Activated naive CD4-positive, alpha-beta T cell treated with anti-CD3 and anti-CD28 coated beads, Interleukin-2, amount 50 U/mL, for 72 hours (primary cell): ENCODE measurements around the gene BFAR. TPM values are rescaled to one million over a fixed set of nuclear protein-coding genes. Genes with fewer than 3 reads are reported as not detected.
"Not testable (repeated sequence)": the region's sequence is repeated elsewhere in the genome, so short reads cannot be mapped to it uniquely, and the experiment has no call there.

Experiments used
- ATAC-seq, 2 donors: fragments of 150-1000 bp; cut with Tn5 transposase; 2 replicates each; pipeline ENCODE4 v1.10.0; 2021; ENCODE audit warnings: mild to moderate bottlenecking in 2 of 2, moderate library complexity in 2 of 2
- DNase-seq, 2 donors: peaks; one replicate each; pipeline ENCODE4 v3.0.0; 2021 to 2022; ENCODE audit warnings: low spot score in 2 of 2
- H3K27ac Mint-ChIP-seq, 2 donors: one replicate each; pipeline ENCODE4 v1.8.0; 2022; ENCODE audit warnings: mild to moderate bottlenecking in 2 of 2, mixed read lengths in 2 of 2
- H3K36me3 Mint-ChIP-seq, 2 donors: one replicate each; pipeline ENCODE4 v1.8.0; 2022; ENCODE audit warnings: mixed read lengths in 2 of 2
- H3K9me3 Mint-ChIP-seq, 2 donors: one replicate each; pipeline ENCODE4 v1.8.0; 2022; ENCODE audit warnings: mixed read lengths in 2 of 2
- total RNA-seq, 2 donors: library from RNA; stranded (reverse); gene quantifications; one replicate each; pipeline ENCODE4 v1.2.3, GENCODE V29; 2022

BFAR gene
- total RNA-seq, 2 donors from 2014 or later = 51.4 to 54.7 TPM

DNA sequence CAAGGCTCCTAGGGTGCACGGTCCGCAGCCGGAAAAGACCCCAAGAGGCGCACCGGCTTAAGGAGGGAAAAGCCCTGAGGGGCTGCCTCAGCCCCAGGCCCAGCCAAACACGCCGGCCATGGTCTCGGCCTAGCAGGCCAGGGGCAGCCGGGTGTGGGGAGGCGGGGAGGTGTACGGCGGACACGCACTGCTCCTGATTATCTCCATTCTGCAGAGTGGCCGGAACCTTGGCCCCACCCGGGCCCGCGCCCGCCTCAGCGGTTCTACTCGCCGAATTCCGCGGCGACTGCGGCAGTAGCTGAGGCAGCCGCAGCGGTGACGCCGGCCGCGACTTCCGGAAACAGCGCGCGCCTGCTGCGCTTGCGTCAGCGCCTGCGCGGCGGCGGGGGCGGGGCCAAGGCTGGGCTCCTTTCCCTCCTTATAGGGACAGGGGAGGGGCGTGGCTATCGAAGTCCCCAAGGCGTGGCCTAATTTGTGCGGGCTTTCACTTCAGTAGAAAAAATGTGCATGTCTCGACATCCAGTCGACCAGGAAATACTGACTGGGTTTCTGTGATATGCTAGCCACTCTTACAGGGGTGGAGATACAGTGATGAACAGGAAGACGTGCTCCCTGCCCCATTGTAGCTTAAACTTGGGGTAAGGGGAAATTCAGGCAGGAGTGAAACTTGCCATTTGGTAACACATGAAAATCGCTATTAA, 2.7 kb upstream of the BFAR start, which contains the start of gene PARN:
TSS of gene PARN (minus strand) at position 342 of the 701 bp plus-strand sequence. CDS start at position 207, 135 bp downstream.
- H3K36me3 Mint-ChIP-seq = peaks cover 25 to 34% of the 10 kb centered on the region in 2 donors
- ATAC-seq (peak; percentile 68 to 72), DNase-seq (peak; percentile 98)
- H3K9me3 Mint-ChIP-seq = no peaks in the 10 kb centered on the region
- H3K27ac Mint-ChIP-seq = peak within 1 kb of the TSS; percentile 97 to 99

DNA sequence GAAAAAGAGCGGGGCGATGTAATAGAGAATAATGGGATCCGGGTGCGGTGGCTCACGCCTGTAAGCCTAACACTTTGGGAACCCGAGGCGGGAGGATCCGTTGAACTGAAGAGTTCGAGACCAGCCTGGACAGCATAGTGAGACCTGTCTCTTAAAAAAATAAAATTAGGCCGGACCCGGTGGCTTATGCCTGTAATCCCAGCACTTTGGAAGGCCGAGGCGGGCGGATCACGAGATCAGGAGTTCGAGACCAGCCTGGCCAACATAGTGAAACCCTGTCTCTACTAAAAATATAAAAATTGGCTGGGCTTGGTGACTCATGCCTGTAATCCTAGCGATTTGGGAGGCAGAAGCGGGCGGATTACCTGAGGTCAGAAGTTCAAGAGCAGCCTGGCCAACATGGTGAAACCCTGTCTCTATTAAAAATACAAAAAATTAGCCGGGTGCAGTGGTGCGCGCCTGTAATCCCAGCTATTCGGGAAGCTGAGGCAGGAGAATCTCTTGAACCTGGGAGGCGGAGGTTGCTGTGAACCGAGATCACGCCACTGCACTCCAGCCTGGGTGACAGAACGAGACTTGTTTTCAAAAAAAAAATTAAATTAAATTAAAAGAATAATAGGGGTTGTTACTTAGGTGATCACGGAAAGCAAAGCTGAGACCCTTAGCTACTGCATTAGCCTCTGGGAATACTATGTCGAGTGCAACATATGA, 2.0 kb upstream of the BFAR start:
- not testable (repeated sequence) for ATAC-seq, DNase-seq, H3K9me3 Mint-ChIP-seq
- H3K27ac Mint-ChIP-seq = peak overlapping the region; percentile 97 to 98
- H3K36me3 Mint-ChIP-seq = peaks cover 25 to 34% of the 10 kb centered on the region in 2 donors

DNA sequence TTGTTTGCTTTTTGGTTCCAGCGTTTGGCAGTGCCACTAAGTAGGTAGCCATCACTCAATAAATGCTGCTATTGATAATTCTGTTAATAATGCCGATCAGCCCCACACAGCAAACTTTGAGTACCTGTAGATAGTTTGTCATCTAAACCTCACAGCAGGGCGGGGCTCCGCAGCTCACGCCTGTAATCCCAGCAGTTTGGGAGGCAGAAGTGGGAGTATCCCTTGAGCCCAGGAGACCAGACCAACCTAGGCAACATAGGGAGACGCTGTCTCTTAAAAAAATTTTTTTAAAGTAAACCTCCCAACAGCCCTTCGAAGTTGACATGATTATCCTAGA, 1.6 kb downstream of the BFAR start:
- Mint-ChIP-seq H3K36me3 (peaks cover 22 to 26% of the 10 kb centered on the region in 2 donors), H3K9me3 (no peaks in the 10 kb centered on the region), H3K27ac (peak overlapping the region; percentile 94 to 97)
- DNase-seq (no peak), ATAC-seq (no peak)

DNA sequence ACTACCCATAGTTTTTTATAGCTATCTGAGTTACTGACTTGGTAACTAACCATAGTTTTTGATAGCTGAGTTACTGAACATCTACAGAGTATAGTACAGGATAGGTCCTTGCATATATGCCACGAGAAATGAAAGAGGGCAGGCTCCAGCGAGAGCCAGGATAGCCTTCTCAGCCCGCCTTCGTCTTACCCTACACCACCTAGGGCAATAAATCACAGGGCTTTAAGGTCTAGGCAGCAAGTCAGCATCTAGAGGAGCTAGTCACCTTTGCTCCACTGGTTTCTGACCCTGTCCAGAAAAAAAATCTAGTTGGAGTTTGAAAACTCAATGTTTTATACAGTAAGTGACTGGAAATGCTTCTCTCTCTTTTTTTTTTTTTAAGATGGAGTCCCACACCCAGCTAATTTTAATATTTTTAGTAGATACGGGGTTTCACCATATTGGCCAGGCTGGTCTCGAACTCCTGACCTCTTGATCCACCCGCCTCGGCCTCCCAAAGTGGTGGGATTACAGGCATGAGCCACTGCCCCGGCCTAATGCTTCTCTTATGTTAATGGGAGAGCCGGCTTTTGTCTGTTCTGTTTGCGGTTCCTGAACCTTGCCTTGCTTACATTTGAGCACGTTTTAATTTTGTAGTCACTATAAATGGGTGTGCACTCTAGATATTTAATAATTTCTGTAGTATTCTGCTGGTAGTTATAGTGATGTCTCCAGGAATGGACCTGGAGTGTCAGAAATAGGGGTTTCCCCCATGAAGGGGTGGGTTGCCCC, 2.8 kb downstream of the BFAR start:
- no peaks in the 10 kb centered on the region for H3K9me3 Mint-ChIP-seq
- DNase-seq = no peak
- H3K27ac Mint-ChIP-seq = peak overlapping the region in 1 of 2 donors; percentile 85
- no peak for ATAC-seq
- peaks cover 19 to 20% of the 10 kb centered on the region in 2 donors for H3K36me3 Mint-ChIP-seq

DNA sequence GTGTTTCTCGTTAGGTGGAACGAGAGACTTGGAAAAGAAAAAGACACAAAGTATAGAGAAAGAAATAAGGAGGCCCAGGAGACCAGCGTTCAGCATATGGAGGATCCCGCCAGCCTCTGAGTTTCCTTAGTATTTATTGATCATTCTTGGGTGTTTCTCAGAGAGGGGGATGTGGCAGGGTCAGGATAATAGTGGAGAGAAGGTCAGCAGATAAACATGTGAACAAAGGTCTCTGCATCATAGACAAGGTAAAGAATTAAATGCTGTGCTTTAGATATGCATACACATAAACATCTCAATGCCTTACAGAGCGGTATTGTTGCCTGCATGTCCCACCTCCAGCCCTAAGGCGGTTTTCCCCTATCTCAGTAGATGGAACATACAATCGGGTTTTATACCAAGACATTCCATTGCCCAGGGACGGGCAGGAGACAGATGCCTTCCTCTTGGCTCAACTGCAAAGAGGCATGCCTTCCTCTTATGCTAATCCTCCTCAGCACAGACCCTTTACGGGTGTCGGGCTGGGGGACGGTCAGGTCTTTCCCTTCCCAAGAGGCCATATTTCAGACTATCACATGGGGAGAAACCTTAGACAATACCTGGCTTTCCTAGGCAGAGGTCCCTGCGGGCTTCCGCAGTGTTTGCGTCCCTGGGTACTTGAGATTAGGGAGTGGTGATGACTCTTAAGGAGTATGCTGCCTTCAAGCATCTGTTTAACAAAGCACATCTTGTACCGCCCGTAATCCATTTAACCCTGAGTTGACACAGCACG, 3.6 kb downstream of the BFAR start:
- Mint-ChIP-seq H3K27ac (peak overlapping the region in 1 of 2 donors; percentile 85), H3K36me3 (peaks cover 19% of the 10 kb centered on the region in 2 donors)
- not testable (repeated sequence) for H3K9me3 Mint-ChIP-seq, ATAC-seq, DNase-seq

DNA sequence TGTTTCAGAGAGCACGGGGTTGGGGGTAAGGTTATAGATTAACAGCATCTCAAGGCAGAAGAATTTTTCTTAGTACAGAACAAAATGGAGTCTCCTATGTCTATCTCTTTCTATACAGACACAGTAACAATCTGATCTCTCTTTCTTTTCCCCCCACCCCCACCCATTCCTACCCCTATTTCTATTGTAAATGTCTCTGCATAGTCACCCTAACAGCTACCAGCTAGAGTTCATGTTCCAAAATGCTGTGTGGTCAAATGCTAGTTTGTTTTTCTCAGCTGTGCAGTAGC, 4.1 kb downstream of the BFAR start:
- not testable (repeated sequence) for H3K27ac Mint-ChIP-seq, H3K9me3 Mint-ChIP-seq, DNase-seq, ATAC-seq
- H3K36me3 Mint-ChIP-seq = peaks cover 19% of the 10 kb centered on the region in 2 donors

DNA sequence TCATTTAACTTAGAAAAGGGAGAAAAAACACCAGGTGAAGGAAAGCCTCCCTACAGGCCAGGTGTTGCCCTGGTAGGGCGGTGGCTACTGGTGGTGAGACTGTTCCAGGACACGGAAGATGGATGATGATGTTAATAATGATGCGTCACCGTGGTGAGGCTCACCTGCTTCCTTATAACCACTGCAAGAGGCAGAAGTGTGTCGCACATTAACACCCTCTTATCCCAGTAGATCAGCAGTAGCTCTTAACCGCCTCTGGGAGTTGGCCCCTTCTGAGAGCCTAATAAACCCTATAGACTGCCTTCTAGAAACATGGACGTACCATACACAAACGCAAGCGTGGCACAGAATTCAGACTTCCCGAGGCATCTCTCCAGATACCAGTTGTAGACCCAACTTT, 7.8 kb downstream of the BFAR start:
- Mint-ChIP-seq H3K36me3 (peaks cover 0 to 7% of the 10 kb centered on the region in 2 donors), H3K27ac (peak overlapping the region; percentile 46 to 72), H3K9me3 (no peaks in the 10 kb centered on the region)
- DNase-seq (no peak), ATAC-seq (no peak)

DNA sequence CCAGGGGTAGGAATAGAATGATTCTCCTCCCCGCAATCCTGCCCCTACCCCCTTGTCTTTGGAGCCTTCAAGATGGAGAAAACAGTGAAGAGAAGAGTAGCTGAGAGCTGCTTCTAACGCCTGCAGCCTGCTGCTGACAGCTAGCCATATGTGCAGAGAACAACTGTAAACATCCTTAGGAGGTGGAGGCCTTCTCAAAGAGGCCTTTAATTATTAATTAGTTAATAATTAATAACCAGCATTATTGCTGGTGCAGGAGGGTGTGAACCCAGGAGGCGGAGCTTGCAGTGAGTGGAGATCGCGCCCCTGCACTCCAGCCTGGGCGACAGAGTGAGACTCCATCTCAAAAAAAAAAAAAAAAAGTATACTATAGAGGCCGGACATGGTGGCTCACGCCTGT, 8.5 kb downstream of the BFAR start:
- ATAC-seq (no peak), DNase-seq (no peak)
- H3K36me3 Mint-ChIP-seq = peaks cover 0 to 7% of the 10 kb centered on the region in 2 donors
- H3K27ac Mint-ChIP-seq = peak overlapping the region; percentile 46 to 72
- no peaks in the 10 kb centered on the region for H3K9me3 Mint-ChIP-seq

DNA sequence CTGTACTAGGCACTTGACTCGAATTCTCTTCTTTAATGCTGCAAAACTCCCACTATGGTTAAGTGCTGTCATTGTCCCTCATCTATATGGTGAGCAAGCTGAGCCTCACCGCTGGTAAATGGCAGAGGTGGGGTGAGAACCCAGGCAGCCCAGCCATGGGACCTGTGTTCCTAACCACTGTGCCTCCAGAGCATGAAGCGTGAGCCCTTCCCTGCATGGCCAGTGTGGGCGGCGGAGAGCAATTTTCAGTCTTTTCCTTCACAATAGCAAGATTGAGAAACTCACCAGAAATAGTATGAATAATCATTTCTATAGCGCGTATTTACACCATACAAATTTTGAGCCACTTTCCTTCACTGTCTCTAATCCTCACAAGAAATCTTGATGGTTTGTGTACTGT, 9.2 kb downstream of the BFAR start:
- ATAC-seq = no peak
- no peak overlapping the region for H3K27ac Mint-ChIP-seq
- no peak for DNase-seq
- H3K9me3 Mint-ChIP-seq = no peaks in the 10 kb centered on the region
- H3K36me3 Mint-ChIP-seq = peaks cover 0 to 7% of the 10 kb centered on the region in 2 donors

DNA sequence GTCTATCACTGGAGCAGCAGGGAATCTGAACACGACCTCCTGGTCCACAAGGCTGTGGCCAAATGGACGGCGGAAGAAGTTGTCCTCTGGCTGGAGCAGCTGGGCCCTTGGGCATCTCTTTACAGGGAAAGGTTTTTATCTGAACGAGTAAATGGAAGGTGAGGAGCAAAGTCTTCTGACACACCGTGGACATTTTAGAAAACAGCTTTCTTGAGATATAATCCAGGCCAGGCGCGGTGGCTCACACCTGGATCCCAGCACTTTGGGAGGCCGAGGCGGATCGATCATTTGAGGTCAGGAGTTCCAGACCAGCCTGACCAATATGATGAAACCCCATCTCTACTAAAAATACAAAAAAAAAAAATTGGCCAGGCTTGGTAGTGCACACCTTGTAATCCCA, 17.1 kb downstream of the BFAR start:
- Mint-ChIP-seq H3K9me3 (no peaks in the 10 kb centered on the region), H3K27ac (peak overlapping the region in 1 of 2 donors; percentile 64), H3K36me3 (peaks cover 0 to 7% of the 10 kb centered on the region in 2 donors)
- ATAC-seq (no peak), DNase-seq (no peak)

DNA sequence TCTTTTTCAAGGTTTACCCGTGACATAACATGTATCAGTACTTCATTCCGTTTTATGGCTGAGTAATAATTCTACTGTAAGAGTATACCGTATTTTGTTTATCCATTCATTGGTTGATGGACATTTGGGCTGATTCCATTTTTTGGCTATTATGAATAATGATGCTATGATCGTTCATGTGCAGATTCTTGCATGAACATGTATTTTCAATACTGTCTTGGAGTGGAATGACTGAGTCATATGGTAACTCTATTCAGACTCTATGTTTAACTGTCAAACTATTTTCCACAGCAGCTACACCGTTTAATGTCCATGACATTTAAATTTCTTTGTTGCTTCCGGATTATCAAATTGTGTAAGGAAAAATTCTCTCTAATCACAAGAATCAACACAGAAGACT, 17.9 kb downstream of the BFAR start:
- Mint-ChIP-seq H3K27ac (peak overlapping the region; percentile 64 to 82), H3K36me3 (peaks cover 0 to 7% of the 10 kb centered on the region in 2 donors), H3K9me3 (no peaks in the 10 kb centered on the region)
- no peak for DNase-seq
- ATAC-seq = peak in 1 of 2 donors; percentile 28

DNA sequence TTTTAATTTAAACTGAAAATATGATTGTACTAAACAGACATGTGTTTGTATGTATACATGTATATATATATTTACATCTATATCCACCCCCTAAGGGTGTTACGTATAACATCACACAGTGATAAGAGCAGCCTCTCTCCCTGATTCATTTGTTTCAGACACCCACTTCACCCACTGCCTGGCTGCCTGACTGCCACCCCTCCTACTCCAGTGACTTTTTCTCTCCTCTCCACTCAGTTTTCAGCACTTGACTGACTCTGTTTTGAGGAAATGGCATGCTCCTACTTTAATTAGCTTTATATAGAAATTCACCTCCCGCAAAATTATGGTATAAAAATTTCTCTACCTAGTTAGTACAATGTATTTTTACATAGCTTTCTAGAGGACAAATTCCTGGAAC, 20.0 kb downstream of the BFAR start:
- peaks cover 0 to 7% of the 10 kb centered on the region in 2 donors for H3K36me3 Mint-ChIP-seq
- H3K27ac Mint-ChIP-seq = peak overlapping the region in 1 of 2 donors; percentile 45
- no peaks in the 10 kb centered on the region for H3K9me3 Mint-ChIP-seq
- no peak for DNase-seq
- ATAC-seq = no peak

DNA sequence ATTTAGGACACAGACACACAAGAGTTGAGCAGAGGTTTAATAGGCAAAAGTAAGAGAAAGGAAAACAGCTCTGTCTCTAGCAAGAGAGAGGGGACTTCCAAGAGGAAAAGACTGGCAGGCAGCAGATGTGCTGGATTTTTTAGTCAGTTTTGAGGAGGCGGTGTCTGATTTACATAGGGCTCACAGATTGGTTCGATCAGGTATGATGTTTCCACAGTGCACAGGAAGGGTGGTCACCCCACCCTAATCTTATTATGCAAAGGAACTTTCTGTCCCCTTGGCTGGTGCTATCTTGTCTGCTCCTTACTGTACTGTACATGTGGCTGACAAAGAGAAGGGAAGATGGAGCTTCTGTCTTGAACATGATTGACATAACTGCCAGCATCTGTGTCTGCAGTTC, 25.3 kb downstream of the BFAR start:
- Mint-ChIP-seq H3K9me3 (no peaks in the 10 kb centered on the region), H3K36me3 (peaks cover 12 to 13% of the 10 kb centered on the region in 2 donors), H3K27ac (peak overlapping the region in 1 of 2 donors; percentile 61)
- no peak for DNase-seq
- ATAC-seq = no peak

DNA sequence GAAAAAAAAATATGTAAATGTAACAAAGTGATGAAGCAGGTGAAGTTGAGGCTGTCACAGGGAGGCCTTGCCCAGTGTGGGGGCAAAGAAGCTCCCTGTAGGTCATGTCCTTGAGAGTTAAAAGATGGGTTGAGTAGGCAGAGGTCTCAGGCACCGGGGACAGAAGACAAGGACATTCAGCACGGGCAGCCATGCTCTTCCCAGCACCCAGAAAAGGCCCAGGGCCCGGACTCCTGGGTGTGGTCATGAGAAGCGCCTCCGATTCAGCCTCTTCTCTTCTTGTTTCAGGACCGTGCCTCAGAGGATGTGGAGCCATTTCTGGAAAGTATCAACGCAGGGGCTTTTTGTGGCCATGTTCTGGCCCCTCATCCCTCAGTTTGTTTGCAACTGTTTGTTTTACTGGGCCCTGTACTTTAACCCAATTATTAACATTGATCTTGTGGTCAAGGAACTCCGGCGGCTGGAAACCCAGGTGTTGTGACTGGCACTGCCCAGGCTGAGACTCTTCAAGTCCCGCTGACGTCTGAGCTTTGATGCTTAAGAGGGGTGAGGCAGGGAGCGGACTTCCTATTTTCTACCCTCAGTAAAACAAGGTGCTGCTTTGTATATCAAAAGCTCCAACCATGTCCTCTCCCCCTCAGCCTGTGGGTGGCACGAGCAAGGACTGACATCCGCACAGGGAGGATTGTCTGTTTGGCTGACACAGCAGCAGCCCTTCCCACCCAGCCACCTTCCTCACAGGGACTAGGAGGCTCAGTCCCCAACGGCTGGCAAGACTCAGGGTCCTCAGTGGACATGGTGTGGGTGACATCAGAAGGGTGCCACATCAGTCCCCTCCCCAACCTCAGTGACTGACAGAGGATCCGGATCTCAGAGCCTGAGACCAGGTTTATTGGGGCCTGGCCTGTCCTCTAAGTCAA, 34.9 kb downstream of the BFAR start:
- peaks cover 3 to 34% of the 10 kb centered on the region in 2 donors for H3K36me3 Mint-ChIP-seq
- peak overlapping the region; percentile 49 to 72 for H3K27ac Mint-ChIP-seq
- peaks cover 0 to 3% of the 10 kb centered on the region in 2 donors for H3K9me3 Mint-ChIP-seq
- ATAC-seq = no peak
- no peak for DNase-seq

DNA sequence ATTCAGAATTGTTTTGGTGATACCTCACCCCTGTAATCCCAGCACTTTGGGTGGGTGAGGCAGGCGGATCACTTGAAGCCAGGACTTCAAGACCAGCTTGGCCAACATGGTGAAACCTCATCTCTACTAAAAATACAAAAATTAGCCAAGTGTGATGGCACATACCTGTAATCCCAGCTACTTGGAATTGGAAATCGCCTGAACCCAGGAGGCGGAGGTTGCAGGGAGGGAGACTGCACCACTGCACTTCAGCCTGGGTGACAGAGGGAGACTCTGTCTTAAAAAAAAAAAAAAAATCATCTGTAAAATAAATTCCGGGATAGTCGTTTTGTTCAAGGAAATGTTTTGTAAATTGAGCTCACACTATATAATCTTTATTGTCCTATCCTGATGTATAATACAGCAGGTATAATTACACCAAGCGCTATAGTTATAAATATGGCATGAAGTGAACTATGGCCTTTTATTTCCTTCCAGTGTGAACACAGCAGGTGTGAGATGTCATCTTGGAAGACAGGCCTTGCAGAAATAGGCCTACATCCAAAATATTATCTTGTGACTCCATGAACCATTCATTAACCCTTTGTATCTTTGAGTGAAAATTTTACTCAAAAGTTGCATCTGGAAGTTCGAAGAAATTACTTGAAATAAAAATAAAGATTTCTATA, 35.9 kb downstream of the BFAR start:
- peaks cover 0 to 4% of the 10 kb centered on the region in 2 donors for H3K9me3 Mint-ChIP-seq
- peaks cover 0 to 29% of the 10 kb centered on the region in 2 donors for H3K36me3 Mint-ChIP-seq
- DNase-seq (no peak), ATAC-seq (no peak)
- H3K27ac Mint-ChIP-seq = no peak overlapping the region
